ENCODE measurements around the gene TP53RK.

DNA sequence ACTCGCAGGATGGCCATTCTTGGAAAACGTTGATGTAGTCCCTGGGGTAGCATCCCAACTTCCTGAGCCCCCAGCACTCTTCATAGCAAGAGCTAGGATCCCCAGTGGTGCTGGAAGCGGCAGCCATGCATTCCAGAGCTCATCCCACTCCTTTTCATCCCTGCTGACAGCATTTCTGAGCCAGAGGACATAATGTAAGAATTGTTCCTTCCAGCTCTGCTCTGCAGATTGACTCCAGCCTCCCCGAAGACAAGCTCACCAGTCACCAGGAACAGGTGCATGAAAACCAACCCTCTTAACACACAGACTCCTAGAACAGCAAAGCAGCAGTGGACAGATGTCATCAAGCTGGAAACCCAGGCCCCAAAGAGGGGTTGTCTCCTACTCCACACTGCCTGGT lies 41.8 kb downstream of the TP53RK start:
- TF ChIP-seq GATA2 (IDR thresholded peaks at IDR 0.05; ENCODE audit: low read depth, low read length): no peak
- no peak for TF ChIP-seq GATA3 (IDR thresholded peaks at IDR 0.05; ENCODE audit: low read depth, low read length)

Data from SH-SY5Y (cell line).